Measurements from ENCODE around the gene HOXB7.

The HOXB7 gene

GRCh38 chr17:48603959-48604769 is 6.7 kb downstream of the HOXB7 start:
- DNase-seq = no peak
- Mint-ChIP-seq H3K27ac (no peak overlapping the region), H3K27me3 (peaks cover 100% of the 10 kb centered on the region), H3K4me1 (peaks cover 30% of the 10 kb centered on the region), H3K4me3 (no peak overlapping the region), H3K9me3 (no peaks in the 10 kb centered on the region), H3K36me3 (no peaks in the 10 kb centered on the region)
- CTCF ChIA-PET = no interaction called here

GRCh38 chr17:48601539-48602425 is 9.0 kb downstream of the HOXB7 start:
- no peak for DNase-seq
- Mint-ChIP-seq H3K4me3 (no peak overlapping the region), H3K9me3 (no peaks in the 10 kb centered on the region), H3K27ac (peak overlapping the region; percentile 28), H3K36me3 (no peaks in the 10 kb centered on the region), H3K4me1 (peaks cover 47% of the 10 kb centered on the region), H3K27me3 (peaks cover 100% of the 10 kb centered on the region)
- CTCF ChIA-PET = interaction anchor here (0.8 to 1.6 kb wide), 6 partner anchors 9 to 342 kb away, joined by 3 to 6 read pairs (median 4); partner anchors contain the start of gene HOXB5

DNA sequence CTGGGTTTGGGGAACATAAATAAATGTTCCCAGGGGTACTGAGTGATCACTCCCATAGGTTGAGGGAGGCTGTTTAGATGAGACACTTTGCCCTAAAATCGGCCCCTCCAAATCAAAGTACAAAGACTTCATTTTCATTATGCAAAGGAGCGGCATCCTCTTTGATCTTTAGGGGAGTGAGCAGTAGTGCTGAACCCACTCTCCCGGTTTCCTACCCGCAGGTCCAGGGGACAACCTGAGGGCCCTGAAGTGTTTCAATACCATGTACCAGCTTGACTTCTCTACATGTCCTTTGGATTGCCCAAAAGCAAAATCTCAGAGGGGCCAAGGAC is 9.6 kb downstream of the HOXB7 start:
- no peaks in the 10 kb centered on the region for H3K9me3 Mint-ChIP-seq
- peaks cover 100% of the 10 kb centered on the region for H3K27me3 Mint-ChIP-seq
- CTCF ChIA-PET = interaction anchor here (0.8 to 1.6 kb wide), 6 partner anchors 8 to 341 kb away, joined by 3 to 6 read pairs (median 4); partner anchors contain the start of gene HOXB5
- H3K36me3 Mint-ChIP-seq = no peaks in the 10 kb centered on the region
- H3K4me3 Mint-ChIP-seq = no peak overlapping the region
- peaks cover 53% of the 10 kb centered on the region for H3K4me1 Mint-ChIP-seq
- no peak overlapping the region for H3K27ac Mint-ChIP-seq
- DNase-seq = no peak

- Mint-ChIP-seq H3K36me3 (no peaks in the 10 kb centered on the region), H3K4me1 (peaks cover 53% of the 10 kb centered on the region), H3K9me3 (no peaks in the 10 kb centered on the region), H3K27me3 (peaks cover 100% of the 10 kb centered on the region), H3K27ac (no peak overlapping the region), H3K4me3 (no peak overlapping the region)
- CTCF ChIA-PET = interaction anchor here (0.7 to 1.6 kb wide), 4 partner anchors 13 to 123 kb away, joined by 3 to 5 read pairs (median 4); no protein-coding TSS in a partner anchor
- no peak for DNase-seq
Observed at GRCh38 chr17:48600244-48601098, 10.3 kb downstream of the HOXB7 start.

DNA sequence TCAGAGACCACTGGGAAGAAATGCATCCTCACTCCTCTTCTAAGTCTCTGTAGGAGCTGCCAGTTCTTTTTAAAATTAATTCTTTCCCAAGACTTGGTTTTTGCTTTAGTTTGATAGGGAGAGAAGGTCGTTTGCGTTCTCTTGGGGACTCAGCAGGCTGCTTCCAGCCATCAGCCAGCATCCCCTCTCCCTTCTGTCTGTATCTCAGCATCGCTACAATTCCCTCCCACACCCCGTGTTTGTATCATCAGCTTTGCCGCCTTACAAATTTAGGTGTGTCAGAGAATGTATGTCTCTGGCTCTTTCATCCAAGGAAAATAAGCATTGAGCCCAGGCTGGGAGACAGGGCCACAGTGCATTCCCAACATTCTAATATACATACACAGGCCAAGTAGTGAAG is 11.5 kb downstream of the HOXB7 start:
- peaks cover 45% of the 10 kb centered on the region for H3K4me1 Mint-ChIP-seq
- peaks cover 100% of the 10 kb centered on the region for H3K27me3 Mint-ChIP-seq

GRCh38 chr17:48598736-48599135 is 12.1 kb downstream of the HOXB7 start:
- H3K36me3 Mint-ChIP-seq = no peaks in the 10 kb centered on the region
- H3K4me3 Mint-ChIP-seq = no peak overlapping the region
- H3K9me3 Mint-ChIP-seq = no peaks in the 10 kb centered on the region
- CTCF ChIA-PET = interaction anchor here (1.0 to 1.1 kb wide), 3 partner anchors 11 to 519 kb away, joined by 3 to 5 read pairs (median 3); no protein-coding TSS in a partner anchor
- H3K4me1 Mint-ChIP-seq = peaks cover 45% of the 10 kb centered on the region
- DNase-seq = no peak
- H3K27ac Mint-ChIP-seq = no peak overlapping the region
- peaks cover 100% of the 10 kb centered on the region for H3K27me3 Mint-ChIP-seq

More for the DNA sequence above, 11.5 kb downstream of the HOXB7 start:
- no peak overlapping the region for H3K4me3 Mint-ChIP-seq
- DNase-seq = no peak
- CTCF ChIA-PET = interaction anchor here (1.0 to 1.1 kb wide), 3 partner anchors 11 to 519 kb away, joined by 3 to 5 read pairs (median 3); no protein-coding TSS in a partner anchor
- no peak overlapping the region for H3K27ac Mint-ChIP-seq
- no peaks in the 10 kb centered on the region for H3K9me3 Mint-ChIP-seq
- no peaks in the 10 kb centered on the region for H3K36me3 Mint-ChIP-seq

- Mint-ChIP-seq H3K4me3 (peak overlapping the region; percentile 70), H3K9me3 (no peaks in the 10 kb centered on the region), H3K4me1 (peaks cover 48% of the 10 kb centered on the region), H3K36me3 (no peaks in the 10 kb centered on the region), H3K27ac (no peak overlapping the region), H3K27me3 (peaks cover 100% of the 10 kb centered on the region)
- CTCF ChIA-PET = interaction anchor here (1.1 kb wide), 1 partner anchor 10 kb away, joined by 3 read pairs; no protein-coding TSS in a partner anchor
- peak; percentile 61 for DNase-seq
Observed at GRCh38 chr17:48597778-48598631, 12.8 kb downstream of the HOXB7 start.

DNA sequence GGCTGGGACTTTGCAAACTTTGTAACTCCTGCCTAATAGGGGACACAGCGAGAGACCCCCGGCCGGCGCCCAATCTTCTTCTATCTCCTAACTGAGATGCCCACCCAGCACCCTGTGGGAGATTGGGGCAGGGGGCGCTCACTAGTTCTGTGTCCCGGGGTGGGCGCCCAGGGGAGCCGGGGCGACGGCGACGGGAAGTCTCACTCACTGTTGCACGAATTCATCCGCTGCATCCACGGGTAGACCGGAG is 13.4 kb downstream of the HOXB7 start:
- H3K9me3 Mint-ChIP-seq = no peaks in the 10 kb centered on the region
- DNase-seq = no peak
- H3K4me3 Mint-ChIP-seq = peak overlapping the region; percentile 70
- peaks cover 50% of the 10 kb centered on the region for H3K4me1 Mint-ChIP-seq
- CTCF ChIA-PET = no interaction called here
- no peaks in the 10 kb centered on the region for H3K36me3 Mint-ChIP-seq
- H3K27me3 Mint-ChIP-seq = peaks cover 100% of the 10 kb centered on the region
- no peak overlapping the region for H3K27ac Mint-ChIP-seq

DNA sequence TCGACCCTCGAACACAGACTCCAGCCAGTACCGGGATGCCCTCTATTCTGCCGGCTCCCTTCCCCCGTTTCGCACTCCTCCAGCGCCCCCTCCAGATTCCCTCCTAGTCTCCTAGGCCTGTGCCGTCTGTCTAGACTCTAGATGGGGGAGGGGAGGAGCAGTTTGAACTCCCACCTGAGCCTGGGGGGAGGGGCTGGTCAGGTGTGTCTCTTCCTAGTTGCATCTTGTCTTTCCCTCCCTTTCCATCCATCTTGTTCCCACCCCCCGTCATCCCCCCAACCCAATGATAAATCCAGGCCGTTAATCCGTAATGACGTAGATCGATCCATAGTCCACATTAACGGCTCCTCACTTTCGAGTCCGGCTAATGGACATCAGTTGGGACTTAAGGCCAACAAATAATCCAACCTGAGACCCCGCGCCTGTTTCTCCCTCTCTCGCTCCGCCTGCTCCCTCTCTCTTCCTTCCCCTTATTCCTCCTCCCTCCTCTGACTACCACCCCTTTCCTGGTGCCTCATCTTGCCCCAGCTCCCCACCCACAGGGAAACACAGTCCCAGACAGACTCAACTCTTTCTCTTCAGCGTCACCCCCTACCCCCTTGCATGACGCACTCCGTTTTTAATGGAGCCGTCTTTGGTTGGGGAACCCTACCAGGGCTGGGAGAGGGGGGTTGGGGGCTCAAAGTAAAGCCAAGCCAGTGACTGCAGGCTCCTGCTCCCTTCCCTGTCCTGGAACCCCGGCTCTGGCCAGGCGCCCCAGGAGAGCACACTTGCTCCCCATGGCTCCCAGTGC is 13.9 kb downstream of the HOXB7 start:
- Mint-ChIP-seq H3K36me3 (no peaks in the 10 kb centered on the region), H3K9me3 (no peaks in the 10 kb centered on the region), H3K4me1 (peaks cover 48% of the 10 kb centered on the region), H3K4me3 (peak overlapping the region; percentile 70), H3K27me3 (peaks cover 100% of the 10 kb centered on the region), H3K27ac (no peak overlapping the region)
- CTCF ChIA-PET = interaction anchor here (1.3 to 1.5 kb wide), 3 partner anchors 9 to 303 kb away, joined by 3 to 4 read pairs (median 4); no protein-coding TSS in a partner anchor
- peak; percentile 17 for DNase-seq

DNA sequence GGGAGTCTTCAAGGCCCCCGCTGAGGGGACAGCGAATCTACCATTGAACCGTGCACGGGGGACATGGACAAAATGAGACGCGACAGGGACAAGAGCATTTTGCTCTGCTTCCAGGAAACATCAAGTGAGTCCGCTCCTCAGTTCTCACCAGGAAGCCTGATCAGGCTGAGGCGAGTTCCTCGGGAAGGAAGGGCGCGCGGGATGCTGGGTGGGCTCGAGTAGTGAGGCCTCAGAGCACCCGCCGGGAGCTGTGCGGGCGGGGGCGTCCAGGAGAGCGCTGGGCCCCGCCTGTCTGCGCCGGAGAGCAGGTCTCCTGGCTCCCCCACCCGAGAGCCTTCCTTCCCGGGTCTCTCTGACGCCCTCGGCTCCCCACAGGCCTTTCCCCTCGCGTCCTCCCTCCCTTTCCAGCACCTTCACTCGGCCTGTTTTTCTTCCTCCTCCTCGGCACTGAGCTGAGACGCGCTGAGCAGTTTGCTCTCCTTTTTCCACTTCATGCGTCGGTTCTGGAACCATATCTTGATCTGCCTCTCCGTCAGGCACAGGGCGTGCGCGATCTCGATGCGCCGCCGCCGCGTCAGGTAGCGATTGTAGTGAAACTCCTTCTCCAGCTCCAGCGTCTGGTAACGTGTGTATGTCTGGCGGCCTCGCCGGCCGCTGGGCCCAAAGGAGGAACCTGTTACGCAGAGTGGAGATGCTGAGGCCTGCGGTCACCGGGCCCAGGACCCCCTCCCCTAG is 14.7 kb downstream of the HOXB7 start:
- Mint-ChIP-seq H3K36me3 (no peaks in the 10 kb centered on the region), H3K27me3 (peaks cover 100% of the 10 kb centered on the region), H3K9me3 (no peaks in the 10 kb centered on the region), H3K27ac (no peak overlapping the region), H3K4me3 (peak overlapping the region; percentile 45), H3K4me1 (peaks cover 51% of the 10 kb centered on the region)
- CTCF ChIA-PET = interaction anchor here (1.3 to 1.8 kb wide), 4 partner anchors 9 to 303 kb away, joined by 3 to 5 read pairs (median 4); no protein-coding TSS in a partner anchor
- DNase-seq = peak; percentile 64

GRCh38 chr17:48595278-48595999 is 15.4 kb downstream of the HOXB7 start:
- Mint-ChIP-seq H3K4me3 (no peak overlapping the region), H3K9me3 (no peaks in the 10 kb centered on the region), H3K36me3 (no peaks in the 10 kb centered on the region), H3K27me3 (peaks cover 100% of the 10 kb centered on the region), H3K4me1 (peaks cover 51% of the 10 kb centered on the region), H3K27ac (no peak overlapping the region)
- CTCF ChIA-PET = interaction anchor here (0.5 to 3.8 kb wide), 6 partner anchors 8 to 570 kb away, joined by 3 to 24 read pairs (median 4); no protein-coding TSS in a partner anchor
- DNase-seq = no peak

Measured in activated naive CD4-positive, alpha-beta T cell treated with anti-CD3 and anti-CD28 coated beads, Interleukin-2, amount 10 ng/mL, durations not matched to agents 7 days and 5 days (primary cell).